Tongue (tissue), 2 donors: Measurements from ENCODE around the gene MAEA. TPM values are rescaled to one million over a fixed set of nuclear protein-coding genes. Genes with fewer than 3 reads are reported as not detected.

ENCODE experiments used
- DNase-seq: peaks from one replicate; pipeline ENCODE4 v3.0.0-alpha.2; 2015
- total RNA-seq: library from RNA; depleted of rRNA; stranded (reverse); fragments of >200 nt; gene quantifications from one replicate; pipeline ENCODE4 v1.2.3, GENCODE V29; 2014

MAEA gene
- total RNA-seq, 1 donor from 2014 or later, result 52.5 TPM

GRCh38 chr4:1249731-1250526 is 39.8 kb upstream of the MAEA start:
- DNase-seq, result peak; percentile 44

- no peak for DNase-seq
Measured at GRCh38 chr4:1250527-1250812, 39.2 kb upstream of the MAEA start.

- no peak for DNase-seq
Measured at GRCh38 chr4:1250921-1251772, 38.5 kb upstream of the MAEA start.

GRCh38 chr4:1251773-1252066 is 38.0 kb upstream of the MAEA start:
- no peak for DNase-seq

GRCh38 chr4:1252928-1253492 is 36.7 kb upstream of the MAEA start:
- no peak for DNase-seq

GRCh38 chr4:1253831-1254230 is 35.9 kb upstream of the MAEA start:
- no peak for DNase-seq

- DNase-seq, result no peak
Measured at GRCh38 chr4:1255151-1255550, 34.5 kb upstream of the MAEA start.

- DNase-seq, result no peak
Measured at GRCh38 chr4:1255699-1256098, 34.0 kb upstream of the MAEA start.

GRCh38 chr4:1258457-1258856 is 31.2 kb upstream of the MAEA start:
- DNase-seq, result no peak

GRCh38 chr4:1259966-1260365 is 29.7 kb upstream of the MAEA start:
- no peak for DNase-seq

GRCh38 chr4:1260418-1261106 is 29.1 kb upstream of the MAEA start:
- no peak for DNase-seq

- no peak for DNase-seq
Measured at GRCh38 chr4:1261107-1261928, 28.4 kb upstream of the MAEA start.

GRCh38 chr4:1264942-1265341 is 24.7 kb upstream of the MAEA start:
- no peak for DNase-seq

- no peak for DNase-seq
Measured at GRCh38 chr4:1265351-1265750, 24.3 kb upstream of the MAEA start.

GRCh38 chr4:1266881-1267763 is 22.6 kb upstream of the MAEA start:
- DNase-seq, result no peak

GRCh38 chr4:1269209-1269608 is 20.5 kb upstream of the MAEA start:
- DNase-seq, result no peak

GRCh38 chr4:1271686-1272085 is 18.0 kb upstream of the MAEA start:
- DNase-seq, result no peak

GRCh38 chr4:1274871-1275270 is 14.8 kb upstream of the MAEA start:
- no peak for DNase-seq

- no peak for DNase-seq
Measured at GRCh38 chr4:1276984-1277383, 12.7 kb upstream of the MAEA start.

GRCh38 chr4:1277667-1278665 is 11.7 kb upstream of the MAEA start:
- DNase-seq, result no peak
